Thoracic aorta (tissue), 2 donors: Measurements from ENCODE around the gene DEFB114. TPM values are rescaled to one million over a fixed set of nuclear protein-coding genes. Genes with fewer than 3 reads are reported as not detected.
"Not testable (repeated sequence)": the region's sequence is repeated elsewhere in the genome, so short reads cannot be mapped to it uniquely, and the experiment has no call there.

ENCODE experiments used
- ATAC-seq: fragments of 150-250 bp; one replicate; pipeline ENCODE4 v1.8.0; 2017; ENCODE audit warnings: low read depth; ENCODE audit not compliant: insufficient number of reproducible peaks, low FRiP score
- DNase-seq: peaks from one replicate; pipeline ENCODE4 v3.0.0-alpha.2; 2020; ENCODE audit warnings: low spot score
- H3K27ac ChIP-seq, 2 donors: fragments of 200-600 bp; sonication (generic); 1 replicate in 1 of 2; 2 replicates in 1 of 2; pipeline ENCODE4 v1.5.1; 2016; ENCODE audit warnings: mild to moderate bottlenecking in 2 of 2, moderate library complexity in 2 of 2
- H3K27me3 ChIP-seq: fragments of 200-600 bp; sonication (generic); replicated peaks from 2 replicates; pipeline ENCODE4 v1.6.0; 2016; ENCODE audit warnings: mild to moderate bottlenecking; ENCODE audit not compliant: insufficient read depth
- H3K36me3 ChIP-seq: fragments of 200-600 bp; sonication (generic); one replicate; pipeline ENCODE4 v1.5.1; 2016
- H3K4me1 ChIP-seq, 2 donors: fragments of 200-600 bp; sonication (generic); 1 replicate in 1 of 2; 2 replicates in 1 of 2; pipeline versions ENCODE4 v1.5.1 to v1.6.0; 2016; ENCODE audit warnings: low read depth in 2 of 2, mild to moderate bottlenecking in 1 of 2; ENCODE audit not compliant: control insufficient read depth in 1 of 2
- H3K4me3 ChIP-seq: fragments of 200-600 bp; sonication (generic); 2 replicates; pipeline ENCODE4 v1.5.1; 2016; ENCODE audit warnings: mild to moderate bottlenecking
- H3K9me3 ChIP-seq: fragments of 200-600 bp; sonication (generic); 2 replicates; pipeline ENCODE4 v1.5.1; 2016
- total RNA-seq, 2 donors: library from RNA; depleted of rRNA; stranded (reverse); fragments of >200 nt; gene quantifications; one replicate each; pipeline versions ENCODE4 v1.1.0 to v1.2.3, GENCODE V29; 2016
- TF ChIP-seq, protein P1 (sequence below): fragments of 200-600 bp; sonication (generic); IDR thresholded peaks from one replicate; pipeline ENCODE4 v1.5.1; 2019; ENCODE audit warnings: antibody characterized with exemption

DEFB114 gene
- total RNA-seq, 2 donors from 2014 or later: not detected

GRCh38 chr6:49955847-49956246 lies 8.1 kb downstream of the DEFB114 start:
- Histone ChIP-seq H3K4me3 (no peak overlapping the region), H3K36me3 (no peaks in the 10 kb centered on the region), H3K4me1 (no peaks in the 10 kb centered on the region), H3K9me3 (no peaks in the 10 kb centered on the region), H3K27ac (no peak overlapping the region), H3K27me3 (no peaks in the 10 kb centered on the region)
- TF ChIP-seq, protein P1, sequence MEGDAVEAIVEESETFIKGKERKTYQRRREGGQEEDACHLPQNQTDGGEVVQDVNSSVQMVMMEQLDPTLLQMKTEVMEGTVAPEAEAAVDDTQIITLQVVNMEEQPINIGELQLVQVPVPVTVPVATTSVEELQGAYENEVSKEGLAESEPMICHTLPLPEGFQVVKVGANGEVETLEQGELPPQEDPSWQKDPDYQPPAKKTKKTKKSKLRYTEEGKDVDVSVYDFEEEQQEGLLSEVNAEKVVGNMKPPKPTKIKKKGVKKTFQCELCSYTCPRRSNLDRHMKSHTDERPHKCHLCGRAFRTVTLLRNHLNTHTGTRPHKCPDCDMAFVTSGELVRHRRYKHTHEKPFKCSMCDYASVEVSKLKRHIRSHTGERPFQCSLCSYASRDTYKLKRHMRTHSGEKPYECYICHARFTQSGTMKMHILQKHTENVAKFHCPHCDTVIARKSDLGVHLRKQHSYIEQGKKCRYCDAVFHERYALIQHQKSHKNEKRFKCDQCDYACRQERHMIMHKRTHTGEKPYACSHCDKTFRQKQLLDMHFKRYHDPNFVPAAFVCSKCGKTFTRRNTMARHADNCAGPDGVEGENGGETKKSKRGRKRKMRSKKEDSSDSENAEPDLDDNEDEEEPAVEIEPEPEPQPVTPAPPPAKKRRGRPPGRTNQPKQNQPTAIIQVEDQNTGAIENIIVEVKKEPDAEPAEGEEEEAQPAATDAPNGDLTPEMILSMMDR: no peak
- no peak for DNase-seq
- ATAC-seq: no peak

GRCh38 chr6:49951926-49952325 lies 12.0 kb downstream of the DEFB114 start:
- no peak overlapping the region for H3K4me3 ChIP-seq
- H3K27ac ChIP-seq: no peak overlapping the region
- ATAC-seq (no peak), DNase-seq (no peak)
- TF ChIP-seq, protein P1: no peak
- H3K27me3 ChIP-seq: no peaks in the 10 kb centered on the region
- H3K36me3 ChIP-seq: no peaks in the 10 kb centered on the region
- H3K4me1 ChIP-seq: no peaks in the 10 kb centered on the region
- no peaks in the 10 kb centered on the region for H3K9me3 ChIP-seq

DNA sequence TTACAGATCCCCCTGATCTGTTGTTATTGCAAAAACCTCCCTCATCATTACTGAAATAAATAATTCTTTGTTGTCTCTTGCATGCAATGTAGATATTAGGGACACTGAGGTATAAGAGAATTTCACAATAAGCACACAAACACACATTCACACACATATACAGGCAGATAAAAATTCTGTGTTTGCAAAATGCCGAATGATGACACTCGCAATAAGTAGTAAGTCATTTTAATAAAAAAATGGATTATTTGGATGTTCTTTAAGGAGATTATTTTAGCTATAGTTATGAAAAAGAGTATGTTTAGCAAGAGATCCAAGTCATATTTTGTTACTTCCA lies 13.6 kb downstream of the DEFB114 start:
- H3K27me3 ChIP-seq: no peaks in the 10 kb centered on the region
- H3K36me3 ChIP-seq: no peaks in the 10 kb centered on the region
- ATAC-seq: no peak
- no peak overlapping the region for H3K4me3 ChIP-seq
- DNase-seq: no peak
- H3K4me1 ChIP-seq: no peaks in the 10 kb centered on the region
- no peak overlapping the region for H3K27ac ChIP-seq
- H3K9me3 ChIP-seq: no peaks in the 10 kb centered on the region
- TF ChIP-seq, protein P1: no peak

GRCh38 chr6:49949062-49949461 lies 14.9 kb downstream of the DEFB114 start:
- Histone ChIP-seq H3K27me3 (no peaks in the 10 kb centered on the region), H3K4me1 (no peaks in the 10 kb centered on the region), H3K4me3 (no peak overlapping the region), H3K27ac (no peak overlapping the region), H3K9me3 (no peaks in the 10 kb centered on the region), H3K36me3 (no peaks in the 10 kb centered on the region)
- DNase-seq: no peak
- ATAC-seq: no peak
- TF ChIP-seq, protein P1: no peak

- Histone ChIP-seq H3K9me3 (no peaks in the 10 kb centered on the region), H3K4me1 (no peaks in the 10 kb centered on the region), H3K27ac (no peak overlapping the region), H3K36me3 (no peaks in the 10 kb centered on the region), H3K4me3 (no peak overlapping the region), H3K27me3 (no peaks in the 10 kb centered on the region)
- DNase-seq (no peak), ATAC-seq (no peak)
- TF ChIP-seq, protein P1: no peak
These were observed 17.1 kb downstream of the DEFB114 start for GRCh38 chr6:49946835-49947234.

GRCh38 chr6:49944068-49944467 lies 19.9 kb downstream of the DEFB114 start:
- H3K4me1 ChIP-seq, H3K36me3 ChIP-seq, H3K27ac ChIP-seq, H3K27me3 ChIP-seq, DNase-seq, ATAC-seq, H3K9me3 ChIP-seq, H3K4me3 ChIP-seq: not testable (repeated sequence)
